Mucosa of descending colon (tissue), 3 donors: ENCODE measurements around the gene IL32. TPM values are rescaled to one million over a fixed set of nuclear protein-coding genes. Genes with fewer than 3 reads are reported as not detected.
A peak's percentile ranks its signal among the peaks of the same experiment; 100 is the strongest.
"Not testable (repeated sequence)": the region's sequence is repeated elsewhere in the genome, so short reads cannot be mapped to it uniquely, and the experiment has no call there.

ENCODE experiments used
- ATAC-seq: fragments of 200-7000 bp; cut with Tn5 transposase; one replicate; pipeline ENCODE4 v1.9.1; 2020; ENCODE audit warnings: mild to moderate bottlenecking, moderate library complexity
- DNase-seq, 3 donors: peaks; one replicate each; pipeline ENCODE4 v3.0.0-alpha.2; 2020
- H3K36me3 ChIP-seq: fragments of 200-600 bp; one replicate; pipeline ENCODE4 v1.8.0; 2021; ENCODE audit warnings: low read depth, mild to moderate bottlenecking
- H3K4me1 ChIP-seq: fragments of 200-600 bp; one replicate; pipeline ENCODE4 v1.8.0; 2021; ENCODE audit warnings: low read depth, mild to moderate bottlenecking
- H3K4me3 ChIP-seq: fragments of 200-600 bp; one replicate; pipeline ENCODE4 v1.8.0; 2021; ENCODE audit warnings: mild to moderate bottlenecking
- H3K9me3 ChIP-seq: fragments of 200-600 bp; one replicate; pipeline ENCODE4 v1.8.0; 2021; ENCODE audit warnings: mild to moderate bottlenecking
- CTCF ChIP-seq: fragments of 200-600 bp; IDR thresholded peaks from one replicate; pipeline ENCODE4 v1.8.0; 2022; ENCODE audit warnings: antibody characterized with exemption, mild to moderate bottlenecking
- intact Hi-C, 2 donors: fragments of 100-400 bp; cut with DNase I in 1 of 2; cut with micrococcal nuclease in 1 of 2; formaldehyde crosslinking; loops; one replicate each; pipeline versions ENCODE4 v1.11.0 to v1.11.1; 2022; cut with DNase I, micrococcal nuclease
- total RNA-seq, 3 donors: library from RNA; stranded (reverse); fragmentation: NEBNext Ultra II Directional in 2 of 3; extraction: Animal tissue kit (Norgen Biotek cat#: 25700) in 2 of 3; gene quantifications; one replicate each; pipeline versions ENCODE4 v1.2.1 to v1.2.4, GENCODE V29; 2021 to 2023
- donor health status: DM: no; HTN: no; CAD: no; lungs with moderate emphysema.
- donor health status: DM: no; HTN: no; CAD: no.
- donor health status: DM: no; HTN: yes; CAD: no.

Gene IL32
- total RNA-seq, 3 donors from 2014 or later = 394 to 627 (median 413) TPM

DNA sequence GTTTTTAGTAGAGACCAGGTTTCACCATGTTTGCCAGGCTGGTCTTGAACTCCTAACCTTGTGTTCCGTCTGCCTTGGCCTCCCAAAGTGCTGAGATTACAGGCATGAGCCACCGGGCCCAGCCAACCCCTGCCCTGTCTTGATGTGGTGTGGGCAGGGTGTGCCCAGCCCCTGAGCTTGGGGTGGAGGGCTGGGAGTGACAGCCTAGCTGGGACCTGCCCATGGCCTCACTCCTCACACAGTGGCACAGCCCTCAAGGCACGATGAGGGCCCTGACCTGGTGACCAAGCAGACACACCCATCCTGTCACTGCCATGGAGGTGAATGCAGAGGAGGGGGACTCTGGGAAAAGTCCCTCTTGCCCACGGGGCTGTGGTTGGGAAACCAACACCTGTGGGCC, 3.0 kb downstream of the IL32 start:
- no peak for ATAC-seq
- peak in 2 of 3 donors; percentile 42 to 46 for DNase-seq
- H3K4me3 ChIP-seq = no peak overlapping the region

DNA sequence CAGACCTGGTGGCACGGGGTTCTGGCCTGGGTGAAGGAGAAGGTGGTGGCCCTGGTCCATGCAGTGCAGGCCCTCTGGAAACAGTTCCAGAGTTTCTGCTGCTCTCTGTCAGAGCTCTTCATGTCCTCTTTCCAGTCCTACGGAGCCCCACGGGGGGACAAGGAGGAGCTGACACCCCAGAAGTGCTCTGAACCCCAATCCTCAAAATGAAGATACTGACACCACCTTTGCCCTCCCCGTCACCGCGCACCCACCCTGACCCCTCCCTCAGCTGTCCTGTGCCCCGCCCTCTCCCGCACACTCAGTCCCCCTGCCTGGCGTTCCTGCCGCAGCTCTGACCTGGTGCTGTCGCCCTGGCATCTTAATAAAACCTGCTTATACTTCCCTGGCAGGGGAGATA, 3.7 kb downstream of the IL32 start:
- ATAC-seq, intact Hi-C loops, H3K9me3 ChIP-seq, H3K36me3 ChIP-seq, H3K4me3 ChIP-seq: not testable (repeated sequence)
- DNase-seq = peak in 2 of 3 donors; percentile 25 to 34
- H3K4me1 ChIP-seq = peaks cover 22% of the 10 kb centered on the region

More for the DNA sequence above, 3.0 kb downstream of the IL32 start:
- Histone ChIP-seq H3K36me3 (no peaks in the 10 kb centered on the region), H3K4me1 (peaks cover 29% of the 10 kb centered on the region), H3K9me3 (no peaks in the 10 kb centered on the region)
- TF ChIP-seq CTCF = no peak
- intact Hi-C loops = no loop called here

- Histone ChIP-seq H3K9me3 (no peaks in the 10 kb centered on the region), H3K4me1 (peaks cover 7% of the 10 kb centered on the region), H3K36me3 (no peaks in the 10 kb centered on the region), H3K4me3 (no peak overlapping the region)
- no peak for TF ChIP-seq CTCF
- DNase-seq (peak in 2 of 3 donors; percentile 22 to 40), ATAC-seq (no peak)
- intact Hi-C loops = no loop called here
Measured at GRCh38 chr16:3070608-3071111, 5.2 kb downstream of the IL32 start.

GRCh38 chr16:3071655-3072054, 6.2 kb downstream of the IL32 start:
- Histone ChIP-seq H3K9me3 (no peaks in the 10 kb centered on the region), H3K4me1 (peaks cover 7% of the 10 kb centered on the region), H3K36me3 (no peaks in the 10 kb centered on the region), H3K4me3 (no peak overlapping the region)
- TF ChIP-seq CTCF = no peak
- ATAC-seq = no peak
- intact Hi-C loops = no loop called here
- peak in 2 of 3 donors; percentile 20 to 22 for DNase-seq

- H3K4me1 ChIP-seq, H3K9me3 ChIP-seq, H3K4me3 ChIP-seq, intact Hi-C loops, H3K36me3 ChIP-seq: not testable (repeated sequence)
- DNase-seq = peak in 2 of 3 donors; percentile 12 to 55
- ATAC-seq = peak; percentile 33
Measured at GRCh38 chr16:3072148-3072547, 6.7 kb downstream of the IL32 start.

DNA sequence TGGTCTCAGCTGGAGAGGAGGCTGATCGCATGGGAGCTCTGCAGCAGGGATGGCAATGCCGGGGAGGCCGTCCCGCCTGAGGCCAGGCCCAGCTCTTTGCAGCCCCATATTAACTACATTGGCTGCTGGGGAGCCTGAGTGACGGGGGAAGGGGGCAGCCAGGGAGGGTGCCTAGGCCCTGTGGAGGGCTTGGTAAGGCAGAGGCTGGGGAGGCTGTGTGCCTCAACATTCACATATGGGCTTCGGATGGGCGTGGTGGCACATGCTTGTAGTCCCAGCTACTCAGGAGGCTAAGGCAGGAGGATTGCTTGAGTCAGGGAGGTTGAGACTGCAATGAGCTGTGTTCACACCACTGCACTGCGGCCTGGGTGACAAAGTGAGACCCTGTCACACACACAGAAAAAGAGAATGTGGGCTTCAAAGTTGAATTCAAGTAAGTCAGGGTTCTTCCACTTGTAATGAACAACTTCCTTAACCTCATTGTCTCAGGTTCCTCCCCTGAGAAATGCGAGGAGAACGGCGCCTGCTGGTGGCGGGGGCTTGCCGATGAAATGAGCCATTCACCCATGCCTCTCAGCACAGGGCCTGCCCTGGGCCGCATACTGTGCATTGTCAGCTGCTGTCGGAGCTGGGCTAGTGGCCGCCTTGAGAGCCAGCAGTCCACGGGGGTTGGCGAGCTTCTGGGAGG, 7.3 kb downstream of the IL32 start:
- DNase-seq = peak in 1 of 3 donors; percentile 34
- H3K4me3 ChIP-seq, intact Hi-C loops, H3K4me1 ChIP-seq, H3K9me3 ChIP-seq, H3K36me3 ChIP-seq: not testable (repeated sequence)
- ATAC-seq = peak; percentile 6

- Histone ChIP-seq H3K4me1 (peaks cover under 1% of the 10 kb centered on the region), H3K36me3 (no peaks in the 10 kb centered on the region), H3K9me3 (no peaks in the 10 kb centered on the region), H3K4me3 (no peak overlapping the region)
- DNase-seq (peak in 1 of 3 donors; percentile 28), ATAC-seq (no peak)
- intact Hi-C loops = no loop called here
- no peak for TF ChIP-seq CTCF
Measured at GRCh38 chr16:3073448-3073847, 8.0 kb downstream of the IL32 start.
